Ovary (tissue), 3 donors: ENCODE results near the gene PERCC1.

Experiments used
- CTCF ChIP-seq, 3 donors: fragments of 450-650 bp in 2 of 3; fragments of 200-600 bp in 1 of 3; IDR thresholded peaks; one replicate each; pipeline versions ENCODE4 v1.5.1 to v1.8.0; 2016 to 2022; ENCODE audit warnings: antibody characterized with exemption in 3 of 3, mild to moderate bottlenecking in 1 of 3
- EP300 ChIP-seq: sonication (generic); formaldehyde crosslinking; IDR thresholded peaks from one replicate; pipeline ENCODE4 v1.6.1; 2017; ENCODE audit warnings: antibody characterized with exemption
- POLR2A ChIP-seq: fragments of 450-650 bp; IDR thresholded peaks from one replicate; pipeline ENCODE4 v1.6.1; 2017; ENCODE audit warnings: antibody characterized with exemption, mild to moderate bottlenecking, moderate library complexity
- donor health status: DM: no; HTN: no; CAD: no.

- TF ChIP-seq POLR2A = no peak
- TF ChIP-seq CTCF (IDR thresholded peaks at IDR 0.05) = no peak
- TF ChIP-seq EP300 = no peak
These were observed 15.6 kb downstream of the PERCC1 start for GRCh38 chr16:1446296-1447080.
